Stomach (tissue), 4 donors: Measurements from ENCODE around the gene SERPINI1.

Source experiments
- CTCF ChIP-seq, 7 experiments: fragments of 450-650 bp in 4 of 7; fragments of 200-600 bp in 3 of 7; sonication (generic) in 3 of 7; IDR thresholded peaks; one replicate each; pipeline ENCODE4 v1.5.1; 2016 to 2019; ENCODE audit warnings: antibody characterized with exemption in 7 of 7, control low read depth in 2 of 7, mild to moderate bottlenecking in 1 of 7
- EP300 ChIP-seq: sonication (generic); formaldehyde crosslinking; IDR thresholded peaks from one replicate; pipeline ENCODE4 v1.6.1; 2017; ENCODE audit warnings: antibody characterized with exemption
- POLR2A ChIP-seq, 4 donors: fragments of 450-650 bp; IDR thresholded peaks; one replicate each; pipeline ENCODE4 v1.6.1; 2016; ENCODE audit warnings: antibody characterized with exemption in 4 of 4, control low read depth in 2 of 4, mild to moderate bottlenecking in 1 of 4, moderate library complexity in 1 of 4
- POLR2AphosphoS5 ChIP-seq, 3 donors: sonication (generic); formaldehyde crosslinking; IDR thresholded peaks; one replicate each; pipeline ENCODE4 v1.6.1; 2016; ENCODE audit warnings: antibody characterized with exemption in 3 of 3

GRCh38 chr3:167861649-167862048 is 126.1 kb downstream of the SERPINI1 start:
- TF ChIP-seq POLR2A (IDR thresholded peaks at IDR 0.05) (no peak), CTCF (IDR thresholded peaks at IDR 0.05) (no peak), EP300 (no peak), POLR2AphosphoS5 (IDR thresholded peaks at IDR 0.05) (no peak)
